ENCODE data around the gene CAPG. TPM values are rescaled to one million over a fixed set of nuclear protein-coding genes. Genes with fewer than 3 reads are reported as not detected.
A peak's percentile ranks its signal among the peaks of the same experiment; 100 is the strongest.

CAPG gene
- total and polyA plus RNA-seq, 9 of the 15 experiments (the other 6 are each of a cell fraction or from before 2014, with no cell fraction given) = 10.6 to 90.4 (median 56.0) TPM

GRCh38 chr2:85437488-85438200 lies 27.5 kb upstream of the CAPG start (continued):
- TF ChIP-seq THRAP3 (IDR thresholded peaks at IDR 0.05; ENCODE audit: borderline replicate concordance) = no peak
- TF ChIP-seq, protein P1, sequence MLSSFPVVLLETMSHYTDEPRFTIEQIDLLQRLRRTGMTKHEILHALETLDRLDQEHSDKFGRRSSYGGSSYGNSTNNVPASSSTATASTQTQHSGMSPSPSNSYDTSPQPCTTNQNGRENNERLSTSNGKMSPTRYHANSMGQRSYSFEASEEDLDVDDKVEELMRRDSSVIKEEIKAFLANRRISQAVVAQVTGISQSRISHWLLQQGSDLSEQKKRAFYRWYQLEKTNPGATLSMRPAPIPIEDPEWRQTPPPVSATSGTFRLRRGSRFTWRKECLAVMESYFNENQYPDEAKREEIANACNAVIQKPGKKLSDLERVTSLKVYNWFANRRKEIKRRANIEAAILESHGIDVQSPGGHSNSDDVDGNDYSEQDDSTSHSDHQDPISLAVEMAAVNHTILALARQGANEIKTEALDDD (IDR thresholded peaks at IDR 0.05) = no peak
- no peak for TF ChIP-seq TAF15 (IDR thresholded peaks at IDR 0.05; ENCODE audit: low read depth, low read length)
- no peak for TF ChIP-seq ZNF778 (CRISPR knock-in tag; IDR thresholded peaks at IDR 0.05)
- TF ChIP-seq, protein P2, sequence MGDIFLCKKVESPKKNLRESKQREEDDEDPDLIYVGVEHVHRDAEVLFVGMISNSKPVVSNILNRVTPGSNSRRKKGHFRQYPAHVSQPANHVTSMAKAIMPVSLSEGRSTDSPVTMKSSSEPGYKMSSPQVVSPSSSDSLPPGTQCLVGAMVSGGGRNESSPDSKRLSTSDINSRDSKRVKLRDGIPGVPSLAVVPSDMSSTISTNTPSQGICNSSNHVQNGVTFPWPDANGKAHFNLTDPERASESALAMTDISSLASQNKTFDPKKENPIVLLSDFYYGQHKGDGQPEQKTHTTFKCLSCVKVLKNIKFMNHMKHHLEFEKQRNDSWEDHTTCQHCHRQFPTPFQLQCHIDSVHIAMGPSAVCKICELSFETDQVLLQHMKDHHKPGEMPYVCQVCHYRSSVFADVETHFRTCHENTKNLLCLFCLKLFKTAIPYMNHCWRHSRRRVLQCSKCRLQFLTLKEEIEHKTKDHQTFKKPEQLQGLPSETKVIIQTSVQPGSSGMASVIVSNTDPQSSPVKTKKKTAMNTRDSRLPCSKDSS (IDR thresholded peaks at IDR 0.05; ENCODE audit: low read depth, partially characterized antibody) = no peak
- no peak for TF ChIP-seq ARID3A (IDR thresholded peaks at IDR 0.05; ENCODE audit: borderline replicate concordance, low read depth, low read length)
- peak; percentile 81 for TF ChIP-seq BHLHE40 (IDR thresholded peaks at IDR 0.05; ENCODE audit: low read length)
- TF ChIP-seq, protein P3, sequence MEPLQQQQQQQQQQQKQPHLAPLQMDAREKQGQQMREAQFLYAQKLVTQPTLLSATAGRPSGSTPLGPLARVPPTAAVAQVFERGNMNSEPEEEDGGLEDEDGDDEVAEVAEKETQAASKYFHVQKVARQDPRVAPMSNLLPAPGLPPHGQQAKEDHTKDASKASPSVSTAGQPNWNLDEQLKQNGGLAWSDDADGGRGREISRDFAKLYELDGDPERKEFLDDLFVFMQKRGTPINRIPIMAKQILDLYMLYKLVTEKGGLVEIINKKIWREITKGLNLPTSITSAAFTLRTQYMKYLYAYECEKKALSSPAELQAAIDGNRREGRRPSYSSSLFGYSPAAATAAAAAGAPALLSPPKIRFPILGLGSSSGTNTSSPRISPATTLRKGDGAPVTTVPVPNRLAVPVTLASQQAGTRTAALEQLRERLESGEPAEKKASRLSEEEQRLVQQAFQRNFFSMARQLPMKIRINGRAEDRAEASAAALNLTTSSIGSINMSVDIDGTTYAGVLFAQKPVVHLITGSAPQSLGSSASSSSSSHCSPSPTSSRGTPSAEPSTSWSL (CRISPR knock-in tag; IDR thresholded peaks at IDR 0.05; ENCODE audit: borderline replicate concordance) = no peak
- no peak for TF ChIP-seq KAT7 (CRISPR knock-in tag; IDR thresholded peaks at IDR 0.05; ENCODE audit: borderline replicate concordance)
- no peak for TF ChIP-seq ARNT (IDR thresholded peaks at IDR 0.05)
- TF ChIP-seq ZNF165 (CRISPR knock-in tag; IDR thresholded peaks at IDR 0.05; ENCODE audit: borderline replicate concordance) = no peak
- no peak for TF ChIP-seq BCOR (IDR thresholded peaks at IDR 0.05)
- no peak for TF ChIP-seq SAFB (IDR thresholded peaks at IDR 0.05; ENCODE audit: borderline replicate concordance, low read depth, low read length)
- TF ChIP-seq NFE2 (IDR thresholded peaks at IDR 0.05; ENCODE audit: low read depth) = peak; percentile 91
- no peak for TF ChIP-seq ZNF12 (CRISPR knock-in tag; IDR thresholded peaks at IDR 0.05)
- TF ChIP-seq ZNF282 (CRISPR knock-in tag; IDR thresholded peaks at IDR 0.05) = no peak
- no peak for TF ChIP-seq CHD1 (IDR thresholded peaks at IDR 0.05; ENCODE audit: low read length)
- TF ChIP-seq JUNB (CRISPR knock-in tag; conservative IDR thresholded peaks at IDR 0.05) = no peak
- no peak for TF ChIP-seq ZNF785 (CRISPR knock-in tag; IDR thresholded peaks at IDR 0.05)
- TF ChIP-seq ZNF696 (CRISPR knock-in tag; conservative IDR thresholded peaks at IDR 0.05) = no peak
- TF ChIP-seq ZBTB17 (CRISPR knock-in tag; IDR thresholded peaks at IDR 0.05) = no peak
- TF ChIP-seq HEY1 (CRISPR knock-in tag; IDR thresholded peaks at IDR 0.05; ENCODE audit: borderline replicate concordance) = no peak
- TF ChIP-seq ZNF24 (IDR thresholded peaks at IDR 0.05) = no peak
- peak; percentile 94 for TF ChIP-seq MYC (IDR thresholded peaks at IDR 0.05; ENCODE audit: low read depth, low read length)
- no peak for TF ChIP-seq MYC (CRISPR knock-in tag; IDR thresholded peaks at IDR 0.05; ENCODE audit: borderline replicate concordance, low read depth)
- no peak for TF ChIP-seq STAT5A (IDR thresholded peaks at IDR 0.05; ENCODE audit: borderline replicate concordance, low read length)
